Measurements from ENCODE around the gene SUCLG1. TPM values are rescaled to one million over a fixed set of nuclear protein-coding genes. Genes with fewer than 3 reads are reported as not detected.
A peak's percentile ranks its signal among the peaks of the same experiment; 100 is the strongest.

Gene SUCLG1
- total and polyA plus RNA-seq, 10 of the 15 experiments (the other 5 are each of a cell fraction or from before 2014, with no cell fraction given): 75.4 to 197 (median 93.6) TPM

- no peaks in the 10 kb centered on the region; the same call in 1 of the 2 replicates for H3K4me1 ChIP-seq (ENCODE audit: control insufficient read depth, insufficient read depth, low read length)
- H3K27me3 ChIP-seq (replicated peaks in 1 of 2; ENCODE audit: control insufficient read depth in 2 of 2, insufficient read depth in 2 of 2, low read length in 1 of 2): no peaks in the 10 kb centered on the region
- no peak overlapping the region for H2AFZ ChIP-seq (ENCODE audit: control insufficient read depth, low read depth, low read length)
- H3K79me2 ChIP-seq (ENCODE audit: control insufficient read depth, insufficient read depth, low read length): peaks cover 48% of the 10 kb centered on the region
- BruUV-seq (replicated peaks): no TSS peak
- ChIA-PET RAD21 (ENCODE audit: unreplicated experiment) (no interaction called here), CTCF (no interaction called here), SMC1A (ENCODE audit: uncharacterized antibody, unreplicated experiment) (interaction anchor here (1.2 kb wide), 1 partner anchor 488 kb away, joined by 3 read pairs; no protein-coding TSS in a partner anchor), POLR2A (interaction anchor here (1.2 kb wide), 1 partner anchor 489 kb away, joined by 4 read pairs; no protein-coding TSS in a partner anchor)
- 74% methylated on average over 2 of the region's 2 CpGs for WGBS (ENCODE audit: insufficient coverage, insufficient replicate concordance, low lambda C conversion rate, missing lambda C conversion rate)
- H3K4me3 ChIP-seq: peak overlapping the region; percentile 79; the same call in 1 of the 2 replicates
- ATAC-seq: no peak
- FAIRE-seq: no peak
- no peaks in the 10 kb centered on the region for H4K20me1 ChIP-seq (ENCODE audit: control insufficient read depth, insufficient read depth)
- no peaks in the 10 kb centered on the region for H3K9me3 ChIP-seq (replicated peaks; ENCODE audit: control insufficient read depth, insufficient read depth, low read length)
- H3K27ac ChIP-seq (ENCODE audit: control insufficient read depth, insufficient read depth): no peak overlapping the region
- H3K4me2 ChIP-seq (ENCODE audit: control insufficient read depth, insufficient read depth): peak overlapping the region; percentile 61
- no peak for TF ChIP-seq E4F1 (IDR thresholded peaks at IDR 0.05; ENCODE audit: borderline replicate concordance, partially characterized antibody)
- TF ChIP-seq PKNOX1 (IDR thresholded peaks at IDR 0.05): no peak
- TF ChIP-seq RELB (IDR thresholded peaks at IDR 0.05; ENCODE audit: low read depth): no peak
- no peak for TF ChIP-seq ZZZ3 (IDR thresholded peaks at IDR 0.05; ENCODE audit: control insufficient read depth, insufficient read length, low read depth)
- no peak for TF ChIP-seq ZSCAN29 (IDR thresholded peaks at IDR 0.05)
- no peak for TF ChIP-seq SUPT20H (IDR thresholded peaks at IDR 0.05; ENCODE audit: borderline replicate concordance, control insufficient read depth, low read depth, low read length)
- TF ChIP-seq IKZF2 (IDR thresholded peaks at IDR 0.05): no peak
- no peak for TF ChIP-seq NFYB (IDR thresholded peaks at IDR 0.05; ENCODE audit: insufficient read depth, low read depth, low read length)
- TF ChIP-seq NBN (IDR thresholded peaks at IDR 0.05): no peak
- TF ChIP-seq CBX3 (IDR thresholded peaks at IDR 0.05; ENCODE audit: borderline replicate concordance, low read depth): no peak
- no peak for TF ChIP-seq ZBTB11 (CRISPR knock-in tag; IDR thresholded peaks at IDR 0.05)
- TF ChIP-seq POLR2AphosphoS2 (IDR thresholded peaks at IDR 0.05; ENCODE audit: low read depth, low read length): no peak
- no peak for TF ChIP-seq SIX5 (IDR thresholded peaks at IDR 0.05; ENCODE audit: low read depth, low read length, severe bottlenecking)
- TF ChIP-seq RBBP5 (conservative IDR thresholded peaks at IDR 0.05): no peak
- TF ChIP-seq, protein P1, sequence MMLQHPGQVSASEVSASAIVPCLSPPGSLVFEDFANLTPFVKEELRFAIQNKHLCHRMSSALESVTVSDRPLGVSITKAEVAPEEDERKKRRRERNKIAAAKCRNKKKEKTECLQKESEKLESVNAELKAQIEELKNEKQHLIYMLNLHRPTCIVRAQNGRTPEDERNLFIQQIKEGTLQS (IDR thresholded peaks at IDR 0.05; ENCODE audit: borderline replicate concordance, extremely low read depth, low read depth, low read length): no peak
- TF ChIP-seq HCFC1 (IDR thresholded peaks at IDR 0.05; ENCODE audit: low read length): no peak
- H3K36me3 ChIP-seq (ENCODE audit: control insufficient read depth in 2 of 2, insufficient read depth in 2 of 2, low read length in 1 of 2): no peaks in the 10 kb centered on the region
- in situ Hi-C loops (cut with MboI) (no loop called here), intact Hi-C loops (cut with micrococcal nuclease; ENCODE audit: unreplicated experiment) (no loop called here)
- H3K9ac ChIP-seq (ENCODE audit: control insufficient read depth, insufficient read depth, low read length): peak overlapping the region; percentile 84; the same call in 1 of the 2 replicates
- no peak for DNase-seq (ENCODE audit: low read depth, low spot score)
Measured at GRCh38 chr2:84457686-84458085, 1.4 kb downstream of the SUCLG1 start.

All from GM12878 (cell line).